ENCODE results near the gene PLD5. TPM values are rescaled to one million over a fixed set of nuclear protein-coding genes. Genes with fewer than 3 reads are reported as not detected.
"Not testable (repeated sequence)": the region's sequence is repeated elsewhere in the genome, so short reads cannot be mapped to it uniquely, and the experiment has no call there.

Gene PLD5
- polyA plus RNA-seq, 1 donor, result 1.2 TPM

DNA sequence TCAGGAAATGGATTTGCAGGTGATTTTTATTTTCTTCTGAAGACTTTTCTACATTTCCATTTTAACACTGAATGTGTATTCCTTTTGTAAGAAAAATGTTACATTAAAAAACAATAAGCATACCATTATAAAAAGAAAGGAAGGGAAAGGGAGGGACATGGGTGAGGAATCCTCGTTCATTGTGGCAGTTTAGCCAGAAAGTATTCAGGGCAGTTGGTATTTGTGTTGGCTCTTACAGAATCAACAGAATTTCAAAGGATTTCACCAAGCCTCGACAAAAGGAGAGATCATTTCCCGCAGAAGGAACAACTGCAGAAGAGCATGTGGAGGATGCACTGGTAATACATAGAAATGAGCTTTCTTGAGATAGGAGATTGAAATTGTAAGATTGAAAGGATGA is 35.0 kb downstream of the PLD5 start:
- DNase-seq (ENCODE audit: low read depth), result no peak

DNA sequence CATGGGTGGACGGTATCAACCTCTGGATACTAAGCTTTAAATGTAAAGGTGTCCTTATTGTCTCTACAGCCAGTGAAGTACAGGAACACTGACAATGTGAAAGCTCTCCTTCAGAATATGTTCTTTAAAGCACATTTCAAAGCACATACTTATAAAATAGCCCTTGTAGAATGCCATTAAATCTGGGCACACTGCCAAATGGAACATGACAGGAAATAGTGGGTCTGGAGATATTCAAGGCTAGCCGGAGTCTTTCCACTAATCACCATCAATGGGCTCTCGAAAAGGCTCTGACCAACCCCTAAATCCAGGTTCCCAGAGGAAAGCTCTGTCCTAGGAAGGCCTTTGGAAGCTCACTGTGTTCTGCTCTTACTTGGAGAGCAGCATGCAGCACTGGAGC is 46.6 kb downstream of the PLD5 start:
- no peak for DNase-seq (ENCODE audit: low read depth)

DNA sequence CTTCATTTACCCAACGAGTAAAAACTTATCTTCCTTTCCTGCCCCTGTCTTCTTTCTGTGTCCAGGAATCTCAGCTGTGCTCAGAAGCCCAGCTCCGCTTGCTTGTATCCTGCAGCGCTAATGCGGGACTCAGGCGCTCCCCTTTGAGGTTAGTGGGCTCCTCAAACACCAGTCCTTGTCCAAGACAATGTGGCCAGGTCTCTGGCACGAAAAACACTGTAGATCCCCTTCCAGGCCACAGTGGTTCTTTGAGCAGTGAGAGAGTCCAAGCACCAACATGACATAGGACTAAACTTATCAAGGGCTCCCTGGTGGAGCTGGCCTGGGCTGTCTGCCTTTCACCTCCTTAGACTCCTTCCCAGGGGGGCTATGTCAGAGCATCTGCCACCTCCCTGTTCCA is 53.7 kb downstream of the PLD5 start:
- no peak for DNase-seq (ENCODE audit: low read depth)

DNA sequence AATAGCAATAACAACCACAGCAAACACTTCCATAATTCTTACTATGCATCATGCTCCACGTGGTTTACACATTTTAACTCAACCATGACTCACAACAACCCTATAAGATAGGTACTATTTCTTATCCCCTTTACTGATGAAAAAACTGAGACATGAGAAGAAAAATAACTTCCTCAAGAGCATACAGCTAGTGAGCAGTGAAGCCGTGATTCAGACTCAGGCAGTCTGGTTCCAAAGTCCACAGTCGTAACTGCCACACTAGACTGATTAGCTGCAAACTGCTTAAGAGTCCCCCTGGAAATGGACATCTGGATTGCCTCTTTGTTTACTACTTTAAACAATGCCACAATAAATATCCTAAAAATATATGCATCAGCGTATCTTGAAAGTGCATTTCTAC is 55.7 kb downstream of the PLD5 start:
- no peak for DNase-seq (ENCODE audit: low read depth)

DNA sequence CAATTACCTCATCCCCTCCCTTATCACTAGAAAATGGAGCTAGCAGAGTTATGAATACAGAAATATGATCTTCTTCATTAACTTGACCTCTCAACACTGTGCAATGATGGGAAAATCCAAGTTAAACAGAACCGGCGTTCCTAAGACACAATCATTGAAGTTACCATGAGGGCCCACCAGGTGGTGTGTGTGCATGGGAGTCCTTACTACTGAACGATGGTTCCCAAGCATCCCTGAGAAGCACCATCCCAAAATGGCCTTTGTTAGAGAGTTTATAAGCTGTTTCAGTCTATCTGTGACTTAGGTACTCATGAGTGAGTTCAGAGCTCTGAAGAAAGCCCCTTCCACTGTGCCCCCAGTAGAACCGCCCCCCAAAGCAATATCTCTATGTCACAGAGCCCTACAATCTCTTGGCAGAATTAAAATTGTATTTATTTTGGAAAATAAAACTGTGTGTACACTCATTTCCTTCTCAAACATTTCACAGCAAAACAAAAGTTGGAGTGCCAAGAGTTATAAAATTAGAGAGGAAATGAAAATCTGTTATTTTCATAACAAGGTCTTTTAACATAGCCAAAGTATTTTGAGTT is 56.8 kb downstream of the PLD5 start:
- DNase-seq (ENCODE audit: low read depth), result no peak

DNA sequence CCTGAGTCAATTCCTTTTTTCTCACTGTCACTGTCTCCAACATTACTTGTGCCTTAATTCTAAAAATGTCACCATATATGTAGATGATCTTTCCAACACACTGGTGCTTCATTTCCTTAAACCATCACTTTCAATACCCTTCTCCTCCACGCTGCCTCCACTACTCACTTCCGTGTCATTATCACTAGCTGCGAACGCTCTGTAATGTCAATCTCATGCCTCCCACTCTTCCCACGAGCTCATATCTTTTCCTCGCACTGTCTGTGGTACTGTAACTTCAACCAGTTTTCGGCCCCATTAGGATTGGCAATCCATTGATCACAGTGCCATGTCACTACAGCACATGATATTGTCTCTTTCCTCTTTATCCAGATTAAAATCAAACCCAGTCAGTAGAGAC is 61.6 kb downstream of the PLD5 start:
- no peak for DNase-seq (ENCODE audit: low read depth)

DNA sequence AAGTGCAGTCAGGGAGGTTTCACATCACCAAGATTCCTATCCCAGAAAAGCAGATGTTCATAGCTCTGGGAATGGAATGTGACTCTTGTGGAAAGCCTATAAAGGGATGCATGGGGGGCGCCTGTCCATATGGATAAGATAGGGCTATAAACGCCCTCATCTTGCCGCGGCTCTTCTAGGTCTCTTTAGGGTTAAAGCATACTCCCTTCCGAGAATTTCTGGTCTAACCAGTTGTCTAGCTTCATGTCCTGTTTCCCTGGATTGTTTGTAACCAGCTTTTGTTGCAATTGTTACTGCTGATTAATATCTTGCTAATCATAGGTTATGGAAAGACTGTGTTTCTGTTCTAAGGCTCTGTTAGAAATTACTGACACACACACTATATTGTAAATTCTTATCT is 64.8 kb downstream of the PLD5 start:
- not testable (repeated sequence) for DNase-seq (ENCODE audit: low read depth)

DNA sequence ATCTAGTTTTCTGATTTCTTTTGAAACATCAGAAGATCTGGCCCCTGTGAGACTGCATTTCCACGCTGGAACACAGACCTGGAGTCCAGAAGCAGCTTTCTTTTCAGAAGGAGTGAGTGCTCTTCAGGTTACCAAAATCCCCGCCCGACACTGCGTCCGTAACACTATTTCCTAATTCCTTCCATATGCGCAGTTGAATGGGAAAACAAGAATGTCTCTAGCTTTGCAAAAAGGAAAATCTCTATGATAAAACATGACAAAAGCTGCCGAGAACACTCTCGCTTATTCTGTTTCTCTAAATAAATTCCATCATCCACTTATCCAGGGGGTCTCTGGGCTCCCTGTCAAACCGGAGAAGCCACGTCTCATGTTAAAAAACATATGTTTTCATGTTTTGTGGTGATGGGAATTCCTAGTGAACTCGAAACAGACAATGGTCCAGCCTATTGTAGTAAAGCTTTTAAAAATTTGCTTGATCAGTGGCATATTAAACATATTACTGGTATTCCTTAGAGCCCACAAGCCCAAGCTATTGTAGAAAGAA is 67.7 kb downstream of the PLD5 start:
- DNase-seq (ENCODE audit: low read depth), result no peak

DNA sequence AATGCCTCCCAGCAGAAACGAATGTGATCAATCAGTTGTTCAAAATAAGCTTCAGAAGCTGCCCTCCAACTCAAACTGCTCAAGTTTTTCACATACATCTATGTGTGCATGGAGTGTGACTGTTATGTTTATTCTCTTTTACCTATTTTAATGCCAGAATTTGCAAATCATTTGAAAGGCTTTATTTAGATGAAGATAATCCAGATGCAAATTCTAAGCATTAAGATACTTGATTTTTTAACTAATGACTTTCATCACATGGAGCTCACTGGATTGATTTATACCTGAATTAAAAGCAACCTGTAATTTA is 69.5 kb downstream of the PLD5 start:
- DNase-seq (ENCODE audit: low read depth), result no peak

DNA sequence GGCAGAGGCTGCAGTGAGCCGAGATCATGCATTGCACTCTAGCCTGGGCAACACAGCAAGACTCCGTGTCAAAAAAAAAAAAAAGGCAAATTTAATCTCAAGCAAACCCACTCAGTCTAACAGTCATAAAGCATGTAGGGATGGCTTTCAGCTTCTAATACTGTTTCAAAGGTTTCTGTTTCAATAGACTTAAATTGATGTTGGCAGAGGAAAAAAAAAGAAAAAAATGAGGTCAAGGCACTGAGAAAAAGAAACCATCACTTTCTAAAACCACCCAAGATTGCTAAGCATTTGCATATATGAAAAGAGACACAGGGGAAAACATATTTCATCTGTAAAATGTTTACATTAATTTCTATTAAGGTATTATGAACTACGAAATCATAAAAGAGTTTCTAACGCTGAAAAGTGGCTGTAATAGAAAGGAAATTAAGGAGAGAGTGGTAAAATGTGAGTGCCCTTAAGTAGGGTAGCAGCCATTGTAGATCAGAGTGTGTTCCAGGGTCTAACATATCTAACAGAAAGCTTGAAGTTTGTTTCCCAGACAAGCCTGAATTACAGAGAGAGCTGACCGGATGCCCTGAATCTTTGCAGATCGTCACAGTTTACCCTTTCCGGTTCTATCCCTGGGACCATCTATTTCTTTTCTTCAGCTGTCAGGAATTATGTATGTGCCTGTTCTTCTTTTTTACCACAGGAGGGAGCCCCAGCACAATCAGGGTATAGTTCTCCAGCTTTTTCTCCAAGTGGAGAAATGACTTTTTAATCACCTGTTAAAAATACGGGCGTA is 70.0 kb downstream of the PLD5 start:
- no peak for DNase-seq (ENCODE audit: low read depth)

DNA sequence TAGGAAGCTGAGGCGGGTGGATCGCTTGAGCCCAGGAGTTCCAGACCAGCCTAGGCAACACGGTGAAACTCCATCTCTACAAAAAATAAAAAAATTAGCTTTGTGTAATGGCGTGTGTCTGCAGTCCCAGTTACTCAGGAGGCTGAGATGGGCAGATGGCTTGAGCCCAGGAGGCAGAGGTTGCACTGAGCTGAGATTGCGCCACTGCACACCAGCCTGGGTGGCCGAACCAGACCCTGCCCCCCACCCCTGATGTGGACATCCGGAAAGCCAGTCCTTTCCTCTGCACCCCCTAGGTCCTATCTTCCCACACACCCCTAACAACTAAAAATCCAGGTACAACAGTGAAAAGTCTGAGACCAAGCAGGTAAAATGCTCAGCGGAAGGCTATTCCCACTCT is 71.9 kb downstream of the PLD5 start:
- no peak for DNase-seq (ENCODE audit: low read depth)

DNA sequence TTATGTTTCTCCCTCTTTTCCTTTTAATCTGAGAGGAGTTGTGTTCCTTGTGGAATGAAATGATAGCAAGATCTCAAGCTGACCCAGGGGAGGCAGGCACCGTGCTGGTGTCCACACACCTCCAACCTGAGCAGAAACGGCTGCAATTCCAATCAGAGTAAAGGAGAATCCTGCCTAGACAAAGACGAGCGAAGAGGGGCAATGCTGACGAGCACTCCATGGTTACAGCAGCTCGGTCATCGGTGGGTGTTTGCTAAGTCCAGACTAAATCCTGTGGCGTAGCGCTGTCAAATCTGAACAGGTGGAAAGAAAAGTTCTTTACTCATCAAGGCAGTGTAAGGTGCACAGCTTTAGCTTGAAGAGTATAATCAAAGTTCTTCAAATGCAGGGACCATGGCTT is 74.8 kb downstream of the PLD5 start:
- DNase-seq (ENCODE audit: low read depth), result no peak

DNA sequence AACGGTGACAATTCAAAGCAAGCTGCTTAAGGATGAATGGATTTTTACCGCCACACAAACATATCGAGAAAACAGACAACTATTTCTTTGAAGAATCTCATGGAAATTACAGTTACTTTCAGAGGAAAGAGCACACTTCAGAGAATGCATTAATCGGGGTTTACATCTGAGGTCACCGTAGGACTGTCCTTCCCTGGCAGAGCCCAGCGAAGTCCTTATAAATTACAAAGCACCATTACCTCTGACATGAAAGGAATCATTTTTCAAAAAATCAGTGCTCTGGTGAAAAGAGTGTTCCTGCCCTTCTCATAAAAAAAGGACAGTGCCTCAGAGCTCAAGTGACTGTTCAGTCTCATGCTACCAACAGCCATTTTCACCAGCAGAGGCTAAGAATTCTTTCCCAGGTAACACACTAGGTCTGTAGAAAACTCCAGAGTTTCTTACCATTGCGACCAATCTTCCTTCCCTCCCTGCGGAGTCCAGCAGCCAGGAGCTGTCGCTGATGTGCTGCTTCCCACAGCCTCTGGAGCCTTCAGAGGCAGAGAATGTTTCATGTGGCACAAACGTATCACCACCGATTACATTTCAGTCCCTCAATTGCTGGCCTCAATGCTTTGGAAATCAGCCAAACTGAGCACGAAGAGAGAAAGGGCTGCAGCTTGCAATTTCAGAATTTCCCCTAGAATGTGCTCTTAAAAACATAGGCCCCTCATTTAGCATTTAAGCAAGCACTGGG is 75.4 kb downstream of the PLD5 start:
- DNase-seq (ENCODE audit: low read depth), result no peak

DNA sequence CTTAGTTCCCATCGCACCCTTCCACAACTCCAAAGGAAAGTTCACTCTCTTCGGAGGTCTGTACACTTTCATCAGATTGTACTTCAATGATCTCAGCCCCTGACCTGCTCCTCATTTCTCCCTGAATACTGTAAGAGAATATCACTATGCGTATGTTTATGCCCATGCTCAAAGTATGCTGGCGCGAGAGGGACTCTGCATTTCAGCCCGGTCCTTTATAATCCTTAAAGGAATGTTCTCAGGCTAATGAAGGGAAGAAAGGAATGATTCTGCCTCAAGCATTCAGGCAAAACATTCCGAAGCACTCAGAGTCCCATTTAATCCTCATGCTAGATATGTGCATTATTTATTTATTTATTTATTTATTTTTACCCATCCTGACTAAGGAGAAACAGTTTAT is 76.8 kb downstream of the PLD5 start:
- no peak for DNase-seq (ENCODE audit: low read depth)

DNA sequence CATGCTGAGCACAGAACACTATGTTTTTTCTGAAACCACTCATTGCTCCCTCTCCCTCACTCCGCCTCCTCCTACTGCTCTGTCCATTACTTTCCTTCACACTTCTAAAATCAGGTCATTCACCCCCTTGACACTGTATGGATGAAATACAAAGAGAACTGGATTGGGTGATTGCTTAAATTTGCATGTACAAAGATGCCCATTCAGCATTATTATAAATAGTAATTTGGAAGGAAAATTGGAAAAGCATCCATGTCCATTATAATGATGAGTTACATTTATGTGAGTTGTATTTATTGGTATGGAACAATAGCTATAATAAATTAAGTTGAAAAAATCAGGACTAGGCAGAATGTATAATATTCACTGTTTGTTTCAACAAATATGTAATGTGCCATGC is 83.7 kb downstream of the PLD5 start:
- no peak for DNase-seq (ENCODE audit: low read depth)

DNA sequence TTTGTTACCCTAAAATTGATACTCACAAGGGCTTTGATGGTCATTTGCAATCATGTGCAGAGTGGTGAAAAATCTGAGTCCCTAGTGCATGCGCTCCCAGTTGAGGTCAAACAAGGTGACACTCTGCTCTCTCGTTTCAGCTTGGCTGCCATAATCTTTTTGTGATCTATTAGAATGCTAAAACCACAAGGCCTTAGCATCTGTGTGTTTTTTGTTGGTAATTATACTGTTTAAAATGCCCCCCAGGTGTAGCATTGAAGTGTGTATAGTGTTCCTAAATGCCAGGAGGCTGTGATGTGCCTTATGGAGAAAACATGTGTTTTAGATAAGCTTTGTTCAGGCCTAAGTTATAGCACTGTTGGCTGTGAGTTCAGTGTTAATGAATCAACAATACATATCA is 89.3 kb downstream of the PLD5 start:
- no peak for DNase-seq (ENCODE audit: low read depth)

DNA sequence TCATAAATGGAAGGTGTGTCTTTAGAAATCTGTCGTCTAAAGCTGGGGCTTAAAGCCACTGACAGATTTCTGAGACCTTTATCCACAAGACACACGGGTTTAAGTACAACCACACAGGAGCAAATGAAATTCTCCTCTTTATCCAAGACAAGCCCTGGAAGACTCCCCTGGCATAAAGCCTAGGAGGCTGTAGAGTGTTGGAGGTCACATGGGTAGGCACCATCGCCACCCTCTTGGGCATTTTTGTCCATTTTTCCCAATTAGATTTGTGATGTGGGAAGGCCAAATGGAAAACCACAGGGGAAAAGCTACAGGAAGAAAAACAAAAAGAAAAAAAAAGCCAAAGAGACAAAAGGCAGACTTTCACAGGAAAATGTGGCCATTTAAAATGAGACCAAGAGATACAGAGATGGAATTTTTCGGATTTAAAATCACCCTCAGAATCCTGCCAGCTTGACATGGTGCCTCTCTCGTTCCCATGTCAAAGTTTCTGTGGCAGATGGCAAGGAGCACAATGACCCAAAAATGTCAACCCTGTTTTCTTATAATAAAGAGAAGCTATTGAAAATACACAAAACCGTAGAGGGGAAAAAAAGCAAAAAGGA is 91.9 kb downstream of the PLD5 start:
- DNase-seq (ENCODE audit: low read depth), result no peak

DNA sequence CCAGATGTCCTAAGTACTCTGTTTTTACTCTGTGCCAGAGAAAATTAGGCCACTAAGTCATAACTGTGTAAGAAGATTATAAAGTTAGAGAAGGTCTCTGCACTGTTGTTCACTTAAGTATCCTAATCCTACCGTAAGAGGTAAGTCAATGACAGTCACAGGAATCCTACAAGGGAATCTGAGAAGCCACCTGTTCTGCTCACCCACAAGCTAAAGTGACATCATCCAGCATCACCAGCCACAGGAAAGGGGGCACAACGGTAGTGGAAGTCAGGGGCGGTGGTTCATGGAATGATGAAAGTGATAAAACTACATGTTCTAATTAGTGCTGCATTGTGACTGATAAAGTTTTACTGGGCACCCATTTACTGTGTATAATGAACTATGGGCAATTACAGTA is 92.7 kb downstream of the PLD5 start:
- DNase-seq (ENCODE audit: low read depth), result no peak

DNA sequence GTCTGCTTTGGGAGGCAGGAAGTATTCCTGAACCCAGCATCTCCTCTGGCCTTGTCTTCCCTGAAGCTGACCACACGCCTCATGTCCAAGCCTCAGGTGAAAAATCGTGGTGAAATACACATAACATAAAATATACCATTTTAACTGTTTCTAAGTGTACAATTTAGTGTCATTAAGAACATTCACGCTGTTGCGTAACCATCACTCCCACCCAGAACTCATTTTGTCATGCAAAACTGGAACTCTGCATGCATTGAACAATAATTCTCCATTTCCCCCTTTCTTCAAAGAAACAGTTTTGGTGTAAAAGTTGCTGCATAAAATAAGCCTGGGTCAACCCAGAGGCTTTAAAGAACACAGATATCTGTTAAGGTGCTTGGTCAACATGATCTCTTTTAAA is 93.5 kb downstream of the PLD5 start:
- no peak for DNase-seq (ENCODE audit: low read depth)

DNA sequence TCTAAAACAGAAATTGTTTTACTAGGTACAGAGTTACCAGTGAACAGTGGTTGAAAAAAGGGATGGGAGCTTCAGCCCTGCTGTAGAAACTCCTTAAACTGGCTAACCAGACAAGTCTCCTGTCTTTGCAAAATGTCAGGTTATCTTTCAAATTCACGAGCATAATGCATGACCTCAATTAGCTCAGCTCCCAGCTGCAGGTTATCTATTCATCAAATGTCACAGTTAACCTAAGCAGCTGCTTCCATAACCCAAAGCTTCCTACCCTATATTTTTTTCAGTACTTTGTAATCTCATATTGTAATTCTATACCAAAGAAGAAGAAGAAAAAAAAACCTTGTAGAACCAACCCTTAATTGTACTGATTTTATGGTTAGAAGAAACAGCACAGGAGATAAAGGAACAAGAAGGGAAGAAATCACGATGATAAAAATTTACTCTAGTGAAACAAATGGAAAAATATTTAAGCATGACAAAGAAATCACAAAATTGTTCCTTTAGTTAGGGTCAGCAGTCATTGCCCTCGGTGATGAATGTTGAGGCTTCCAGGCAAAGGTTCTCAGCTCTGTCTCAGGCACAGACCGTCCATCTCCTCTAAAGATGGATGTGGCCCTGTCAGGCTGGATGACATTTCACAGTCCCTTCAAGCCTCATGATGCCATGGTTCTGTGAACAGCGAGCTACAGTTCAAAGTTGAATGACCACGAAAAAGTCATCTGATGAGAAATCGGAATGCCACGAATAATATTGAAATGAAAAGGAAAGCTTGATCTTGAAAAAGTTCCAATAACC is 95.9 kb downstream of the PLD5 start:
- no peak for DNase-seq (ENCODE audit: low read depth)

DNA sequence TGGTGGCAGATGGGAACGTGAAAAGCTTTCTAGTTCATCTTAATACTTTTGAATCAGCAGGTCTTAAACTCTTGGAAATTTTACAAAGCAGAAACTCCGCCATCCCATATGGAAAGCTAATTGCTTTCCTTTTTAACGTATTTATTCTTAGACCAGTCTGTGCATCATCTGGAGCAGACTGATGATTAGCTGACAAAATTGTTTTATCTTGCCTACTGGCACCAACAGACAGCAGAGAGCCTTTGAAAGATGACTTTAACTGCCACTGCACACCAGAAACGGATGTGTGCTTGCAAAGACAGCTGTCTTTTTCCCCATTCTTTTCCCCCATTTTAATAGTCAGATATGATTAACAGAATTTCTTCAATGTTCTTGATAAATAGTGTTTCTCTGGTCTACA is 97.0 kb downstream of the PLD5 start:
- DNase-seq (ENCODE audit: low read depth), result no peak

Measured in forelimb muscle (tissue), 1 donor.